SK-N-SH (cell line): ENCODE results near the gene ATAD1. TPM values are rescaled to one million over a fixed set of nuclear protein-coding genes. Genes with fewer than 3 reads are reported as not detected.
A peak's percentile ranks its signal among the peaks of the same experiment; 100 is the strongest.

Experiments used
- CTCF ChIA-PET: fragments of 300-600, 350-600 bp; formaldehyde crosslinking; extraction: SDS; loops from one replicate; lab custom pipeline; 2021; lab: Yijun Ruan, JAX
- POLR2A ChIA-PET: fragments of 350-600 bp; sonication (Branson Sonifier 250); formaldehyde crosslinking; extraction: SDS; loops from one replicate; lab custom pipeline; 2020; ENCODE audit warnings: antibody characterized with exemption, inconsistent platforms; lab: Yijun Ruan, JAX
- DNase-seq: peaks from one replicate; pipeline ENCODE4 v3.0.0; 2012
- H2AFZ ChIP-seq: fragments of 200-600 bp; sonication (generic); 2 replicates; pipeline ENCODE4 v1.8.1; 2016; ENCODE audit warnings: antibody characterized with exemption, mild to moderate bottlenecking, low read depth
- H3F3A ChIP-seq: fragments of 200-600 bp; sonication (generic); replicated peaks from 2 replicates; pipeline ENCODE3; 2016; ENCODE audit warnings: antibody characterized with exemption, mild to moderate bottlenecking; ENCODE audit not compliant: insufficient read depth
- H3K27ac ChIP-seq, 2 experiments: fragments of 200-500 bp in 1 of 2; fragments of 200-600 bp in 1 of 2; sonication (Bioruptor generic) in 1 of 2; sonication (generic), shearing (Covaris generic) in 1 of 2; 2 replicates each; pipeline versions ENCODE4 v1.5.1 to v1.6.1; 2014 to 2016; ENCODE audit warnings: low read depth in 2 of 2, inconsistent platforms in 1 of 2, low read length in 1 of 2, mild to moderate bottlenecking in 1 of 2, mixed read lengths in 1 of 2
- H3K27me3 ChIP-seq: fragments of 200-600 bp; sonication (generic), shearing (Covaris generic); 2 replicates; pipeline ENCODE4 v1.6.1; 2016; ENCODE audit warnings: mixed run types; ENCODE audit not compliant: insufficient read depth
- H3K36me3 ChIP-seq, 2 experiments: fragments of 200-500 bp in 1 of 2; fragments of 200-600 bp in 1 of 2; sonication (Bioruptor generic) in 1 of 2; sonication (generic) in 1 of 2; replicated peaks in 1 of 2; 2 replicates each; pipeline versions ENCODE3 to v1.5.1; 2014 to 2016; ENCODE audit warnings: low read length in 1 of 2, mild to moderate bottlenecking in 1 of 2; ENCODE audit not compliant: insufficient read depth in 2 of 2, control insufficient read depth in 1 of 2
- H3K4me1 ChIP-seq, 2 experiments: fragments of 200-500 bp in 1 of 2; fragments of 200-600 bp in 1 of 2; sonication (Bioruptor generic) in 1 of 2; sonication (generic), shearing (Covaris generic) in 1 of 2; 2 replicates each; pipeline versions ENCODE4 v1.5.1 to v1.6.1; 2014 to 2016; ENCODE audit warnings: low read depth in 1 of 2, low read length in 1 of 2, mixed run types in 1 of 2; ENCODE audit not compliant: insufficient read depth in 2 of 2, control insufficient read depth in 1 of 2
- H3K4me2 ChIP-seq: fragments of 200-600 bp; sonication (generic), shearing (Covaris generic); 2 replicates; pipeline ENCODE4 v1.6.1; 2017; ENCODE audit warnings: mixed run types
- H3K4me3 ChIP-seq, 2 experiments: fragments of 200-500 bp in 1 of 2; fragments of 200-600 bp in 1 of 2; sonication (Bioruptor generic) in 1 of 2; sonication (generic), shearing (Covaris generic) in 1 of 2; 2 replicates each; pipeline versions ENCODE4 v1.5.1 to v1.8.1; 2014 to 2016; ENCODE audit warnings: low read depth in 2 of 2, inconsistent platforms in 1 of 2, low read length in 1 of 2, mild to moderate bottlenecking in 1 of 2, mixed read lengths in 1 of 2, moderate library complexity in 1 of 2
- H3K79me2 ChIP-seq: fragments of 200-600 bp; sonication (generic); 2 replicates; pipeline ENCODE4 v1.8.1; 2017; ENCODE audit warnings: mild to moderate bottlenecking; ENCODE audit not compliant: insufficient read depth
- H3K9ac ChIP-seq: fragments of 200-600 bp; sonication (generic); 2 replicates; pipeline ENCODE4 v1.6.1; 2017; ENCODE audit warnings: mixed run types
- H3K9me2 ChIP-seq: fragments of 200-600 bp; sonication (generic); 2 replicates; pipeline ENCODE4 v1.6.1; 2017; ENCODE audit warnings: mixed run types
- H3K9me3 ChIP-seq: fragments of 200-600 bp; sonication (generic); 2 replicates; pipeline ENCODE4 v1.6.1; 2017; ENCODE audit warnings: mixed run types, mild to moderate bottlenecking, moderate library complexity
- H4K20me1 ChIP-seq: fragments of 200-600 bp; sonication (generic); 2 replicates; pipeline ENCODE4 v1.6.1; 2017; ENCODE audit warnings: mild to moderate bottlenecking, mixed run types; ENCODE audit not compliant: insufficient read depth
- CTCF ChIP-seq: fragments of 200-600 bp; sonication (generic); IDR thresholded peaks from 2 replicates; pipeline ENCODE4 v1.6.1; 2017; ENCODE audit warnings: antibody characterized with exemption, mild to moderate bottlenecking, moderate library complexity
- GATA2 ChIP-seq: sonication (generic); formaldehyde crosslinking; IDR thresholded peaks from 2 replicates; pipeline ENCODE4 v1.5.0; 2020; ENCODE audit warnings: mild to moderate bottlenecking, missing genetic modification reagents
- JUND ChIP-seq: IDR thresholded peaks from 2 replicates; pipeline ENCODE4 v1.4.0; 2012
- RFX5 ChIP-seq: IDR thresholded peaks from 2 replicates; pipeline ENCODE4 v1.6.1; 2012; ENCODE audit warnings: mild to moderate bottlenecking, improper control_type of control experiment, low read length
- SIN3A ChIP-seq: IDR thresholded peaks from 2 replicates; pipeline ENCODE4 v1.6.1; 2012; ENCODE audit warnings: low read depth, mild to moderate bottlenecking, low read length, moderate library complexity, borderline replicate concordance
- SMC3 ChIP-seq: IDR thresholded peaks from 2 replicates; pipeline ENCODE4 v1.6.1; 2012; ENCODE audit warnings: low read depth, low read length, improper control_type of control experiment
- TEAD4 ChIP-seq: IDR thresholded peaks from 2 replicates; pipeline ENCODE4 v1.4.0; 2012; ENCODE audit warnings: mild to moderate bottlenecking, borderline replicate concordance; ENCODE audit not compliant: insufficient read depth
- USF1 ChIP-seq: IDR thresholded peaks from 2 replicates; pipeline ENCODE4 v1.4.0; 2012; ENCODE audit warnings: low read depth, borderline replicate concordance
- YY1 ChIP-seq: IDR thresholded peaks from 2 replicates; pipeline ENCODE4 v1.4.0; 2012; ENCODE audit warnings: low read depth, mild to moderate bottlenecking
- WGBS: methylation state at CpG from one replicate; pipeline ENCODE4 v1.1.6; 2017; ENCODE audit warnings: low lambda C conversion rate; 5-methylcytosine and 5-hydroxymethylcytosine counted together
- polyA plus RNA-seq, 3 experiments: library from polyadenylated mRNA; depleted of rRNA; stranded (reverse); fragments of >200 nt; gene quantifications; 2 replicates each; pipeline ENCODE4 v1.2.3, GENCODE V29; 2012

Gene ATAD1
- polyA plus RNA-seq, 1 of the 3 experiments (the other 2 are of a cell fraction) = 13.5 TPM

- Histone ChIP-seq H3K9ac (peak overlapping the region; percentile 90), H3K4me1 (peaks cover 10 to 12% of the 10 kb centered on the region in 2 experiments; a peak in 3 of 4 replicates), H3K9me3 (no peaks in the 10 kb centered on the region), H3K4me2 (peak overlapping the region; percentile 86), H3K4me3 (peak overlapping the region; percentile 86 to 94), H2AFZ (no peak overlapping the region), H3F3A (peaks cover 17% of the 10 kb centered on the region), H3K9me2 (no peaks in the 10 kb centered on the region; the same call in 1 of the 2 replicates), H3K36me3 (peaks cover 21 to 24% of the 10 kb centered on the region in 2 experiments), H4K20me1 (peaks cover 19% of the 10 kb centered on the region), H3K27ac (peak overlapping the region; percentile 91 to 95), H3K79me2 (peaks cover 57% of the 10 kb centered on the region), H3K27me3 (no peaks in the 10 kb centered on the region)
- CTCF ChIA-PET = interaction anchor here (0.6 to 1.7 kb wide), 5 partner anchors 22 to 735 kb away, joined by 3 to 5 read pairs (median 3); no protein-coding TSS in a partner anchor
- POLR2A ChIA-PET = interaction anchor here (1.0 to 1.8 kb wide), 2 partner anchors 46 to 126 kb away, joined by 3 to 11 read pairs; partner anchors contain the start of genes KLLN and PTEN
- 6% methylated on average over 10 of the region's 10 CpGs for WGBS
- TF ChIP-seq YY1 = no peak
- no peak for TF ChIP-seq TEAD4
- no peak for DNase-seq
Observed at GRCh38 chr10:87816898-87817608, 973 bp downstream of the ATAD1 start.

GRCh38 chr10:87816163-87816897 is 1.7 kb downstream of the ATAD1 start:
- Histone ChIP-seq H3K9ac (peak overlapping the region; percentile 90; the same call in 1 of the 2 replicates), H3K4me1 (peaks cover 10 to 12% of the 10 kb centered on the region in 2 experiments; a peak in 3 of 4 replicates), H3K4me3 (peak overlapping the region; percentile 86 to 94), H3F3A (peaks cover 17% of the 10 kb centered on the region), H3K79me2 (peaks cover 65% of the 10 kb centered on the region), H3K4me2 (peak overlapping the region; percentile 86), H3K27ac (peak overlapping the region; percentile 6 to 91; a peak in 3 of 4 replicates), H3K36me3 (peaks cover 28 to 32% of the 10 kb centered on the region in 2 experiments), H3K27me3 (no peaks in the 10 kb centered on the region), H4K20me1 (peaks cover 19% of the 10 kb centered on the region), H2AFZ (peak overlapping the region; percentile 16), H3K9me2 (no peaks in the 10 kb centered on the region; the same call in 1 of the 2 replicates), H3K9me3 (no peaks in the 10 kb centered on the region)
- 20% methylated on average over 9 of the region's 9 CpGs for WGBS
- TF ChIP-seq USF1 (no peak), CTCF (peak; percentile 50), SIN3A (no peak), TEAD4 (no peak), RFX5 (no peak), SMC3 (no peak), GATA2 (CRISPR knock-in tag) (no peak), JUND (no peak)
- ChIA-PET POLR2A (no interaction called here), CTCF (interaction anchor here (0.6 to 1.5 kb wide), 3 partner anchors 30 to 237 kb away, joined by 3 to 4 read pairs (median 3); no protein-coding TSS in a partner anchor)
- no peak for DNase-seq
